ENCODE results near the gene SGSM1. TPM values are rescaled to one million over a fixed set of nuclear protein-coding genes. Genes with fewer than 3 reads are reported as not detected.

Gene SGSM1
- polyA plus RNA-seq, 1 of the 3 experiments (the other 2 are of a cell fraction) = 0.15 TPM

- H3K9ac ChIP-seq = no peak overlapping the region
- CTCF ChIA-PET = interaction anchor here (0.7 to 4.5 kb wide), 8 partner anchors 10 to 426 kb away, joined by 3 to 44 read pairs (median 4); no protein-coding TSS in a partner anchor
- H3K4me2 ChIP-seq = no peak overlapping the region
- POLR2A ChIA-PET = interaction anchor here (0.6 kb wide), 1 partner anchor 204 kb away, joined by 3 read pairs; no protein-coding TSS in a partner anchor
- no peaks in the 10 kb centered on the region for H3K79me2 ChIP-seq (ENCODE audit: insufficient read depth)
- H3K9me2 ChIP-seq = no peaks in the 10 kb centered on the region
- no peaks in the 10 kb centered on the region for H3K36me3 ChIP-seq (replicated peaks in 1 of 2; ENCODE audit: control insufficient read depth in 1 of 2, insufficient read depth in 2 of 2, low read length in 1 of 2)
- no peaks in the 10 kb centered on the region for H3F3A ChIP-seq (replicated peaks; ENCODE audit: insufficient read depth)
- no peaks in the 10 kb centered on the region for H4K20me1 ChIP-seq (ENCODE audit: insufficient read depth)
- H3K27me3 ChIP-seq (ENCODE audit: insufficient read depth) = peaks cover 24% of the 10 kb centered on the region; the same call in 1 of the 2 replicates
- WGBS (ENCODE audit: low lambda C conversion rate) = 47% methylated on average over 6 of the region's 6 CpGs
- no peak overlapping the region for H2AFZ ChIP-seq (ENCODE audit: low read depth)
- H3K9me3 ChIP-seq = no peaks in the 10 kb centered on the region
- TF ChIP-seq GABPA (IDR thresholded peaks at IDR 0.05; ENCODE audit: low read depth) = no peak
- H3K4me1 ChIP-seq (ENCODE audit: control insufficient read depth in 1 of 2, insufficient read depth in 2 of 2, low read depth in 1 of 2, low read length in 1 of 2) = no peaks in the 10 kb centered on the region
- no peak for DNase-seq
- no peak overlapping the region for H3K27ac ChIP-seq (ENCODE audit: low read depth in 2 of 2, low read length in 1 of 2)
- no peak overlapping the region for H3K4me3 ChIP-seq (ENCODE audit: low read depth in 2 of 2, low read length in 1 of 2)
Observed at GRCh38 chr22:24759765-24760164, 46.2 kb upstream of the SGSM1 start.

- WGBS (ENCODE audit: low lambda C conversion rate) = 41% methylated on average over 7 of the region's 7 CpGs
- Histone ChIP-seq H3K4me3 (ENCODE audit: low read depth in 2 of 2, low read length in 1 of 2) (no peak overlapping the region), H3K27ac (ENCODE audit: low read depth in 2 of 2, low read length in 1 of 2) (no peak overlapping the region), H3K9ac (no peak overlapping the region), H3K36me3 (replicated peaks in 1 of 2; ENCODE audit: control insufficient read depth in 1 of 2, insufficient read depth in 2 of 2, low read length in 1 of 2) (no peaks in the 10 kb centered on the region), H4K20me1 (ENCODE audit: insufficient read depth) (no peaks in the 10 kb centered on the region), H3K9me2 (no peaks in the 10 kb centered on the region), H2AFZ (ENCODE audit: low read depth) (no peak overlapping the region), H3K4me1 (ENCODE audit: control insufficient read depth in 1 of 2, insufficient read depth in 2 of 2, low read depth in 1 of 2, low read length in 1 of 2) (no peaks in the 10 kb centered on the region), H3K27me3 (ENCODE audit: insufficient read depth) (peaks cover 24% of the 10 kb centered on the region; the same call in 1 of the 2 replicates), H3K4me2 (no peak overlapping the region), H3F3A (replicated peaks; ENCODE audit: insufficient read depth) (no peaks in the 10 kb centered on the region), H3K79me2 (ENCODE audit: insufficient read depth) (no peaks in the 10 kb centered on the region), H3K9me3 (no peaks in the 10 kb centered on the region)
- POLR2A ChIA-PET = interaction anchor here (0.6 kb wide), 1 partner anchor 205 kb away, joined by 3 read pairs; no protein-coding TSS in a partner anchor
- DNase-seq = no peak
- TF ChIP-seq USF1 (IDR thresholded peaks at IDR 0.05; ENCODE audit: borderline replicate concordance, low read depth) (no peak), RAD21 (IDR thresholded peaks at IDR 0.05; ENCODE audit: low read length) (no peak), TAF1 (IDR thresholded peaks at IDR 0.05; ENCODE audit: borderline replicate concordance, low read depth, low read length) (no peak)
- CTCF ChIA-PET = interaction anchor here (1.0 to 4.5 kb wide), 4 partner anchors 9 to 90 kb away, joined by 3 to 44 read pairs (median 8); no protein-coding TSS in a partner anchor
Observed at GRCh38 chr22:24760708-24761306, 45.2 kb upstream of the SGSM1 start.

GRCh38 chr22:24761888-24762675 lies 43.9 kb upstream of the SGSM1 start:
- Histone ChIP-seq H3K36me3 (replicated peaks in 1 of 2; ENCODE audit: control insufficient read depth in 1 of 2, insufficient read depth in 2 of 2, low read length in 1 of 2) (no peaks in the 10 kb centered on the region), H3K9me2 (no peaks in the 10 kb centered on the region), H3K9ac (no peak overlapping the region), H2AFZ (ENCODE audit: low read depth) (no peak overlapping the region), H3K4me3 (ENCODE audit: low read depth in 2 of 2, low read length in 1 of 2) (no peak overlapping the region), H3K4me1 (ENCODE audit: control insufficient read depth in 1 of 2, insufficient read depth in 2 of 2, low read depth in 1 of 2, low read length in 1 of 2) (no peaks in the 10 kb centered on the region), H3K4me2 (no peak overlapping the region), H3F3A (replicated peaks; ENCODE audit: insufficient read depth) (no peaks in the 10 kb centered on the region), H3K9me3 (no peaks in the 10 kb centered on the region), H4K20me1 (ENCODE audit: insufficient read depth) (no peaks in the 10 kb centered on the region), H3K79me2 (ENCODE audit: insufficient read depth) (no peaks in the 10 kb centered on the region), H3K27me3 (ENCODE audit: insufficient read depth) (0 out of 2 replicates have a peak, but pooled peaks cover 17% of the 10 kb centered on the region), H3K27ac (ENCODE audit: low read depth in 2 of 2, low read length in 1 of 2) (no peak overlapping the region)
- TF ChIP-seq REST (IDR thresholded peaks at IDR 0.05; ENCODE audit: low read depth, low read length) (no peak), RXRA (IDR thresholded peaks at IDR 0.05; ENCODE audit: borderline replicate concordance, low read depth) (no peak), POLR2AphosphoS5 (IDR thresholded peaks at IDR 0.05; ENCODE audit: low read depth, low read length) (no peak), USF1 (IDR thresholded peaks at IDR 0.05; ENCODE audit: borderline replicate concordance, low read depth) (no peak), FOXM1 (IDR thresholded peaks at IDR 0.05; ENCODE audit: low read depth) (no peak)
- ChIA-PET CTCF (interaction anchor here (1.4 kb wide), 1 partner anchor 10 kb away, joined by 5 read pairs; no protein-coding TSS in a partner anchor), POLR2A (no interaction called here)
- DNase-seq = no peak
- 78% methylated on average over 10 of the region's 10 CpGs for WGBS (ENCODE audit: low lambda C conversion rate)

All from SK-N-SH (cell line).